GM19025 (cell line): ENCODE measurements around the gene TEAD4.

Experiments
- ATAC-seq: cut with Tn5 transposase; IDR thresholded peaks from one replicate; pipeline ENCODE4 v1.9.1; 2021; ENCODE audit warnings: mild to moderate bottlenecking, low read depth, moderate library complexity; ENCODE audit not compliant: unreplicated experiment

TEAD4 gene

GRCh38 chr12:2959192-2959504, at the start of gene TEAD4:
Gene TEAD4, plus strand, starts transcription at chr12:2959397.
- ATAC-seq = no peak

- no peak for ATAC-seq
These were observed 47.0 kb upstream of the TEAD4 start for GRCh38 chr12:2912216-2912575.

DNA sequence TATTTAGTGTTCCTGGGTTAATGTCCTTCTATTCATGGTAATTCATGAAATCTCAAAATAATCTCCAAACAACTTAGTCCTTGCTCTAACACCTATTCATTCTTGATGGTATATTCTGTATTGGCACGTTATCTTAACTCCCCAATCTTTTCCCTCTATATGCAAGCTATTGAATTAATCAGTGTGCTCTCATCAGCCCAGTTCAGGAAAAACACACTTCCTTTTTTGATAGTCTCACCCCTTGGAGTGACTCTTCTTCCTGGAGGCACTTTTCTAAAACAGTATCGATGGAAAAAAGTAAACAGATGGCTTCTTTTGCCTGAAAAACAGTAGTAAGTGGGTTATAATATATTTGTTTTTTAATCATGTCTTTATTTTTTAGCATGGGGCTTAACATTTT, 39.9 kb upstream of the TEAD4 start:
- no peak for ATAC-seq

DNA sequence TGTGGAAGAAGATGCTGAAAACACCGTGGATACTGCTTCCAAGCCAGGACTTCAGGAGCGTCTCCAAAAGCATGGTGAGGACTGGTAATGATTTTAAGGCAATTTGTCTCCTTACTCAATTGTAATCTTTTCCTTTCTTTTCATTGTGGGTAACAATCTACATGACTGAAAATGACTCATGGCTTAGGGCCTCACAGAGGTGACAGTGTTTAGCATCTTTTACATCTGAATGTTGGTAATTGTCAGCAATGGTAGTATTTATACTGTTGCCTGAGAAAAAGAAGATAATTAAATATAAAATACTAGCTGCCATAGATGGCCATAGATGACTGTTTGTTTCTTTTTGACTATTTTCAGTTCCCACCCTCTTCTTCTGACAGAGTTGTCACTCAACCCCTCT, 36.9 kb upstream of the TEAD4 start:
- no peak for ATAC-seq

DNA sequence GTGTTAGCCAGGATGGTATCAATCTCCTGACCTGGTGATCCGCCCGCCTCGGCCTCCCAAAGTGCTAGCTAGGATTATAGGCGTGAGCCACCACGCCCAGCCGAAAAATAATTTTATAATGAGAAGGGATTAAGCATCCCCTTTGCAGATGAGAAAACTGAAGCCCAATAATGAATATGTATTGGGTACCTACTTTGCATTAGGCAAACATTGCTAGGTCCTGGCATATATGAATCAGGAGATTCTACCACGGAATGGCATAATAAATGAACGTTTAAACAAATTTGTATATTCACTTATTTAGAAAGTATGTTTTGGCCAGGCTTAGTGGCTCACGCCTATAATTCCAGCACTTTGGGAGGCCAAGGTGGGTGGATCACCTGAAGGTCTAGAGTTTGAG, 36.1 kb upstream of the TEAD4 start:
- no peak for ATAC-seq

DNA sequence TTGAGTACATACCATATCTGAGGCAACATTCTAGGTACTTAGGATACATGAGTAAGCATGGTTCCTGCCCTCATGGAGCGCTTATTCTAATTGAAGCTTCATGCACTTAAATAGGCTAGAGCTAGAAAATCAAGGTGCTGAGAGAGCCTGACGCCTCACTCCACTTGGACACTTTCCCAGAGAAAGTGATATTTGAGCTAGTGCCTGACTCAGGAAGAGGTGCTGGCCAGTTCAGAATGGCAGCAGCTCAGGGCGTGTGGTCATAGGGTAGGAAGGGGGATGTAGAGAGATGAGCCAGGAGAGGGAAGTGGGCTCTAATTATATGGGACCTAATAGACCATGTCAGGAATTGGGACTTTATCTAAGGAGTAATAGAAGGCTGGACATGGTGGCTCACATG, 35.2 kb upstream of the TEAD4 start:
- ATAC-seq = no peak

- no peak for ATAC-seq
These were observed 33.7 kb upstream of the TEAD4 start for GRCh38 chr12:2925322-2925995.

DNA sequence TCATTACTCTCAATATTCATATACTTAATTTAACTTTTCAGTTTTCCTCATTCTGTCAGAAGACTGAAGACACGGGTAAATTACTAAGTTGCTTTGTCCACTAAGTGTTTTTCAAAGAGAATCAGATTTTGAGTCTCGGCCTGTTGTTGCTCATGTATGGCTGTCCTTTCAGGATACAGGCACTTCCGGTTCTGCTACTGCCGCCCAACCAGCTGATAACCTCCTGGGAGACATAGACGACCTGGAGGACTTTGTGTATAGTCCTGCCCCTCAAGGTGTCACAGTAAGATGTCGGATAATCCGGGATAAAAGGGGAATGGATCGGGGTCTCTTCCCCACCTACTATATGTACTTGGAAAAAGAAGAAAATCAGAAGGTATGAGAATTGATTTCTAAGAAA, 28.3 kb upstream of the TEAD4 start:
- ATAC-seq = no peak

GRCh38 chr12:2933586-2933985, 25.6 kb upstream of the TEAD4 start:
- no peak for ATAC-seq

DNA sequence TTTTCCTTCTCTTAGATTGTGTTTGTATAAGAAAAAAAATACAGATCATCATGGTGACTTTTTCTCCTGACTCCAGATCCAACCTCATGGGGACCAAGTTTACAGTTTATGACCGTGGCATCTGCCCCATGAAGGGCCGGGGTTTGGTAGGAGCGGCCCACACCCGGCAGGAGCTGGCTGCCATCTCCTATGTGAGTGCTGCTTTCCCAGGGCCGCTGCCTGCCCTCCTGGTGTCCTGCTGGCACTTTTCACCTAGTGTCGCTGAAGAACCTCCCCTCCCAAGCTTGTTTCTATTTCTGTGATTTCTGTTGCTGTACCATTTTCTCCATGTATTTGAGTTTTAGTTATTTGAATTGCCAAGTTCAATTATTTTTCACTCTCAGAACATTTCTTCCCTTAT, 24.8 kb upstream of the TEAD4 start:
- ATAC-seq = no peak

GRCh38 chr12:2936301-2936700, 22.9 kb upstream of the TEAD4 start:
- no peak for ATAC-seq

DNA sequence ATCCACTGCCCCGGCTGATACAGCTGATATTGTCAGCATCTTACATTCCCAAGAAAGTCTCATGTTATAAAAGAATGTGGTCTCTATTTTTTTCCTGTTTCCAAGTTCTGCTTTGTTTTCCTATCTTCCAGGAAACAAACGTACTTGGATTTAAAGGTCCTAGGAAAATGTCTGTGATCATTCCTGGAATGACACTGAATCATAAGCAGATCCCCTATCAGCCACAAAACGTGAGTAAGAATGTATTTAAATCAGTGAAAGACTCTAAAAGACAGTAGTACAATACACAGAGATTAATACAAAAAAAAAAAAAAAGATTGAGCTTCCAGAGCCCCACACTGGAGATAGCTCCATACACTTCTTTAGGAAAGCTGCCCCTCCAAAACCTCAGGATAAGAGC, 21.7 kb upstream of the TEAD4 start:
- ATAC-seq = no peak

- ATAC-seq = no peak
These were observed 20.0 kb upstream of the TEAD4 start for GRCh38 chr12:2939191-2939590.

DNA sequence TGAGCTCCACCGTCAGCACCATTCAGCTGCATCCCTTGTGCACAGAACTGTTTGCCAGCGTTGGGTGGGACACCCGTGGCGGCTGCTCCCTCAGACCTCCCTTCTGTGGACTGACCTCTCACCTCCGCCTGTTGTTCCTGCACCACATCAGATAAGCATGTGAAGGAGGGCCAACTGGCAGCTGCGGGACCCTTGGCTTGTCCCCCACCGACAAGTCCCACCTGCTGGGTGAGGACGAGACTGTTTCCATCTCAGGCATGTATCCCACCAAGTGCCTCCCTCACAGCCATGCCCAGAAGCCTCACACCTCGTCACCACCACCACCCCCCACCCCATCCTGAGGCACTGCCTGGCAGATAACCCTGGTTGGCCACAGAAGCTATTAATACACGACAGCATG, 18.6 kb upstream of the TEAD4 start:
- ATAC-seq = no peak

- ATAC-seq = no peak
These were observed 17.7 kb upstream of the TEAD4 start for GRCh38 chr12:2941524-2941923.

GRCh38 chr12:2944401-2945047, 14.7 kb upstream of the TEAD4 start:
- no peak for ATAC-seq

- ATAC-seq = no peak
These were observed 9.8 kb upstream of the TEAD4 start for GRCh38 chr12:2949411-2949810.

- ATAC-seq = no peak
These were observed 3.3 kb upstream of the TEAD4 start for GRCh38 chr12:2955888-2956287.

GRCh38 chr12:2957816-2958431, 1.3 kb upstream of the TEAD4 start:
- no peak for ATAC-seq

GRCh38 chr12:2958432-2959191, 585 bp upstream of the TEAD4 start:
- ATAC-seq = no peak

- no peak for ATAC-seq
These were observed 550 bp downstream of the TEAD4 start for GRCh38 chr12:2959505-2960389.
